HG03060 (cell line): ENCODE data around the gene CUBN.
A peak's percentile ranks its signal among the peaks of the same experiment; 100 is the strongest.

Experiments used
- ATAC-seq: cut with Tn5 transposase; IDR thresholded peaks from one replicate; pipeline ENCODE4 v1.9.1; 2021; ENCODE audit warnings: low read depth, moderate number of reproducible peaks; ENCODE audit not compliant: unreplicated experiment

CUBN gene

GRCh38 chr10:16896993-16897392, 232.6 kb downstream of the CUBN start:
- no peak for ATAC-seq

DNA sequence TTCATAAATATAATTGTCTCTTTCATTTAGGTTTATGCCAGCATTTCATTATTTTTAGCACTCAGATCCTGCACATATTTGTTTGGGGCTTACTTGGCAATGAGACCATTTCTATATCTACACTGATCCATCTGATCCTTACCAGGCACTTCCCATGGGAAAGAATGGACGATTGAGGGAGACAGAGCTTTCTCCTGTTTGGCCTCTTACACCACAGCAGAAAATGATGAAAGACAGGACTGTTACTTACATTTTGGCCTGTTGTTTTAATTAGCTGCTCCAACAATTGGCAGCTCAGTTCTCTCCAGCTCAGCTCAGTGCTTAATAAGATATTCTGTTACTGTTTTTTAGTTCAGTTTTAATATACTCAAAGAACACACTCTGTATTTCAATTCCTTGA, 234.8 kb downstream of the CUBN start:
- ATAC-seq: no peak

- ATAC-seq: no peak
These were observed 235.9 kb downstream of the CUBN start for GRCh38 chr10:16893664-16894063.

- ATAC-seq: peak; percentile 46
These were observed 238.0 kb downstream of the CUBN start for GRCh38 chr10:16891375-16892313.

GRCh38 chr10:16890691-16891090, 238.9 kb downstream of the CUBN start:
- no peak for ATAC-seq

- ATAC-seq: no peak
These were observed 242.0 kb downstream of the CUBN start for GRCh38 chr10:16887565-16887964.

GRCh38 chr10:16886031-16886430, 243.6 kb downstream of the CUBN start:
- ATAC-seq: no peak

GRCh38 chr10:16884497-16884896, 245.1 kb downstream of the CUBN start:
- ATAC-seq: no peak

DNA sequence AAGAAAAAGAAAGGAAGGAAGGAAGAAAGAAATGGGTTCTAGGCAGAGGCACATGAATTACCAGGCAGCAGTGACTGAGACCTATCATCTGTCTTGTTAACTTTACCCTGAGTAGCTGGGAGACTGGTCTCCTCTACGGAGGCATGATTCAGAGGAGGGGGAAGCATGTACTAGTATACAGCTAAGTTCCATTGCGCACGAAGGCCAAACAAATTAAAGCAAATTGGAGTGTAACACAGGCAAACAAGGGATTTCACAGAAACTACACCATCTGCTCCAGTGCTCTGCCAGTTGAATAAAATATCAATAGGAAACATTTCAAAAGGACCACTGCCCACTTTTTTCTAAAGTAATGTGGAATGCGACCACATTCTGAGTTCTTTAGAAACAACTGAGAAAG, 246.5 kb downstream of the CUBN start:
- no peak for ATAC-seq

DNA sequence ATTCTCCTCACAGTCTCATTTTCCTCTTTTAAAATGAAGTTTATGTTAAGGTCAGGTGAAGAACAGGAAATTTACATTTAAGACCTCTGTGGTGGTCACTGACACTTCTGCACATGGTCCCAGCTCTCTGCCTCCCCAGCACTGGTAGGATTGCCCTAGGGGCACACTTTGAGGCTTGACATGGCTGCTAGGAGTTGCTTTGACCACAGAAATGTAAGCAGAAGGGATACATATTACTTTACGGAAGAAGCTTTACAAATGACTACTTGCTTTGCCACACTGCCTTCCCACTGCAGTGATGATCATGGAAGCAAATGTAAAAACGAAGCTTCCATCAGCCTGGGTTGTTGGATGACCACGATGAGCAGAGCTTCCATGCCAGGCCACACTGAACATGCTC, 259.3 kb downstream of the CUBN start:
- no peak for ATAC-seq

- no peak for ATAC-seq
These were observed 261.6 kb downstream of the CUBN start for GRCh38 chr10:16867990-16868389.

- no peak for ATAC-seq
These were observed 262.1 kb downstream of the CUBN start for GRCh38 chr10:16867556-16867955.

DNA sequence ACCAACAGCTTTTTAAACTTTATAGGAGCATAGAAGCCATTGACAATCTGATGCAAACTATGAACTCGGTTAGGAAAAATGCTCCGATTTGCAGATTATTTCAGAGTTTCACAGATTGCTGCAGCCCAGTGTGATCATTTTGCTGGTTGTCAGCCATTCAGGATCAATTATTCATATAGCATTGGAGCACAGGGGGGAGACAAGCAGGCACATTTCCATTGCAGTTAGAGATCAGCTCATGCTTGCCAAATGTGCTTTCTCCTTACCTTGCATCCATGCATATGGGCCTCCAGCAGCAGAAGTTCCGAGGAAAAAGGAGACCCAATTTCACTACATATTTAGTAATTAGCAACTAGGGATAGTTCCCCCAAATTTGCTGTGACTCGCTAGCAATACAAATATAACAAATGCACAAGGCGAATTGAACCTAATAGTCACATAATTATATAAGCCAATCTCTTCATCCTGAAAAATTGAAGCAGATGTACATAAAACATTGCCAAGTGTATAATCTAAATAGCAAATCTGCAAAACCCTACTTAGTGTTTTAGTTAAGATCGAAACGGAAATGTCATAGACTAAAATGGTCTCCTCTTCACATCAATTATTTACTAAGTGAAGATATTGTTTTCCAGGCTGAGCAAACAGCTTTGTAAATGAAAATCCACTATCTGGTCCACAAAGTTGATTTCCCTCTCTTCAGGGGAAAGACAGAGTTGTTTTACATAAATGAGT, 262.9 kb downstream of the CUBN start:
- ATAC-seq: no peak

DNA sequence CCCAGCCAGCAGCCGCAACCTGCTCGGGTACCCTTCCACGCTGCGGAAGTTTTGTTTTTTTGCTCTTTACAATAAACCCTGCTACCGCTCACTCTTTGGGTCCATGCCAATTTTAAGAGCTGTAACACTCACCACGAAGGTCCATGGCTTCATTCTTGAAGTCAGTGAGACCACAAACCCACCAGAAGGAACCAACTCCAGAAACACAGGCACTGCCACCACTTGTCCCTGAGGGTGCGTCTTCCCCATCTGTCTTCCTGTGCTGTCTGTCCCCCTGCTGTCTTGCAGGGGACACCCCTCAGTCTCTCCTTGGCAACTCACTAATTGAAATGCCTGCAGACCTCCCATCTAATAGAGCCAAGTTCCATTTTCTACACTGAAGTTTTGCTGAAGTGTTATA, 263.8 kb downstream of the CUBN start:
- no peak for ATAC-seq

DNA sequence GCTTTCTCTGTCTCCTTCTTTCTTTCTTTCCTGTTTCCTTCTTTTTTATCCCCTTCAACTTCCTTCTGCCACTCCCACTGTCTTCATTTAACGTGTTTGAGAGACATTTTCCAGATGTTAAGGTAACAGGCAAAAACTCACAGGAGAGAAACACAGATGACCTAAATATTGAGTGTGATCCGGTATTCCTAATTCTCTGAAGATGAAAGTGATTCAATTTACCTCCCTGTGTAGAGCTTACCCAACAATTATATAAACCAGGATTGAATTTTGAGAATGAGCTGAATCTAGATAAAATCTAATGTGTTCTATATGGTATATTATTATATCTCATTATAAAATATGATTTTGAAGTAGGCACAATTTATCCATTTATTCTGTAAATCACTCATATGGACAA, 265.8 kb downstream of the CUBN start:
- ATAC-seq: no peak

DNA sequence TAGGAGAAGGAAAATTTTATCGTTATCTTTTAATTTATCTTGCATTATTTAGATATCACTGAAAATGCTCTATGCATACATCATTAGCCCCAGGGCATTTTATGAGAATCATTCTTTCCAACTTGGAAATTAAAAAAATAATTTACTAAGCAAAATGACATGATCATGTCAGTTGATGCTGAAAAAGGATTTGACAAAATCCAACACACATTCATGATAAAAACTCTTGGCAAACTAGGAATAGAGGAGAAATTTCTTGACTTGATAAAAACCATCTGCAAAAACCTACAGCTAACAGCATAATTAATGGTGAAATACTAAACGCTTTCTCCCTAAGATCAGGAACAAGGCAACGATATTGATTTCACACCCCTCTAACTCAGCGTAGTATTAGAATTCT, 272.2 kb downstream of the CUBN start:
- no peak for ATAC-seq

DNA sequence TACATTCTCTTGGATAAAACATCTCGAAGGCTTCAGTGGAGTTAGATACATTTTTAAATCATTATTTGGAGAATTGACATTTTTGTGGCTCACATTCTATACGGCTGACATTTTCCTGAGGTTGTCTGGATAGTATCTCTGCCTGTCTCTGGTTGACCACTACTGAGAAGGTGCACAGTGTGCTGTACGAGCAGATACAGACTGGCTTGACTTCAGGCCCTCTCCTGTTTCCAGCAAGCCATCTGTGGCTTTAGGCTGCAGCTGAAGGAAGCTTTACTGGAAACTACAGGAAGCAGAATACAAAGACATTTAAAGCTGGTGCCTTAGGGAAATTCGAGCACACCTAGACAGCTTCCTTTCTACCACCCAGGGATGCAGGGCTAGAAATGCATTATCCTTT, 273.0 kb downstream of the CUBN start:
- ATAC-seq: no peak

GRCh38 chr10:16856092-16856491, 273.5 kb downstream of the CUBN start:
- ATAC-seq: no peak

GRCh38 chr10:16854623-16855022, 275.0 kb downstream of the CUBN start:
- no peak for ATAC-seq

DNA sequence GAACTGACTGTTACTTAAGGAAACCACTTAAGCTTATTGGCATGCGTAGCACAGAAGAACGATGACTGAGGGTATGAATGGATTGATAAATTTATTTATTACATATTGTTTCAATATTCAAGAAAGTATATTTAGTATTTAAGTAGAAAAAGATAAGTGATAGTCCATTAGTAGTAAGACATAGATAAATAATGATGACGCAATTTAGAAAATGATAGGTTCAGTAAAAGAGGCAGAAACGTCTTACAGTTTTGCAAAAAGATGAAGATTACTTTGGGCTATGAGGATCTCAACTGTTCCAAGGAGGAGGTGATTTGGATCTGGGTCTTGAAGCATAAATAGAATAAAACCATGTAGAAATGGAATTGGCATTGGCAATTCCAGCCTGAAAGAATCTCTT, 275.8 kb downstream of the CUBN start:
- no peak for ATAC-seq

- no peak for ATAC-seq
These were observed 276.4 kb downstream of the CUBN start for GRCh38 chr10:16853201-16853600.

GRCh38 chr10:16852624-16853023, 277.0 kb downstream of the CUBN start:
- ATAC-seq: no peak
